Measurements from ENCODE around the gene OR4C6.

The OR4C6 gene

GRCh38 chr11:55661901-55662300 is at the start of gene OR4C6:
Gene OR4C6, plus strand, starts transcription at chr11:55662201. Its CDS starts 2,966 bp downstream, at chr11:55665167.
- no peak for DNase-seq (ENCODE audit: low read depth)

- DNase-seq (ENCODE audit: low read depth): no peak
Observed at GRCh38 chr11:55624531-55624930, 37.5 kb upstream of the OR4C6 start.

GRCh38 chr11:55634813-55635212 is 27.2 kb upstream of the OR4C6 start, which contains the start of gene OR4P4:
Gene OR4P4, plus strand, starts transcription at chr11:55635113.
- DNase-seq (ENCODE audit: low read depth): no peak

- no peak for DNase-seq (ENCODE audit: low read depth)
Observed at GRCh38 chr11:55648027-55648426, 14.0 kb upstream of the OR4C6 start, which contains the start of gene OR4S2. Gene OR4S2, plus strand, starts transcription at chr11:55648327. Its CDS starts 2,577 bp downstream, at chr11:55650904.

- DNase-seq (ENCODE audit: low read depth): no peak
Observed at GRCh38 chr11:55652560-55652959, 9.4 kb upstream of the OR4C6 start.

GRCh38 chr11:55655096-55655495 is 6.9 kb upstream of the OR4C6 start:
- no peak for DNase-seq (ENCODE audit: low read depth)

- no peak for DNase-seq (ENCODE audit: low read depth)
Observed at GRCh38 chr11:55658031-55658573, 3.9 kb upstream of the OR4C6 start.

GRCh38 chr11:55658608-55659007 is 3.4 kb upstream of the OR4C6 start:
- no peak for DNase-seq (ENCODE audit: low read depth)

GRCh38 chr11:55669376-55669775 is 7.4 kb downstream of the OR4C6 start:
- no peak for DNase-seq (ENCODE audit: low read depth)

GRCh38 chr11:55673860-55674259 is 11.9 kb downstream of the OR4C6 start:
- DNase-seq (ENCODE audit: low read depth): no peak

GRCh38 chr11:55697817-55698216 is 35.8 kb downstream of the OR4C6 start:
- DNase-seq (ENCODE audit: low read depth): no peak

- DNase-seq (ENCODE audit: low read depth): no peak
Observed at GRCh38 chr11:55701429-55701828, 39.4 kb downstream of the OR4C6 start.

GRCh38 chr11:55707029-55707428 is 45.0 kb downstream of the OR4C6 start:
- no peak for DNase-seq (ENCODE audit: low read depth)

GRCh38 chr11:55714982-55715888 is 53.2 kb downstream of the OR4C6 start:
- no peak for DNase-seq (ENCODE audit: low read depth)

All from HS-5 (cell line).